Measurements from ENCODE around the gene SPEF1. TPM values are rescaled to one million over a fixed set of nuclear protein-coding genes. Genes with fewer than 3 reads are reported as not detected.

Gene SPEF1
- total and polyA plus RNA-seq, 10 of the 15 experiments (the other 5 are each of a cell fraction or from before 2014, with no cell fraction given) = 0.12 TPM; not detected in 9

GRCh38 chr20:3795511-3796468 is 14.5 kb upstream of the SPEF1 start, which contains the start of gene CDC25B (continued):
- TF ChIP-seq PKNOX1 (IDR thresholded peaks at IDR 0.05) = peak; percentile 49
- TF ChIP-seq, protein P1, sequence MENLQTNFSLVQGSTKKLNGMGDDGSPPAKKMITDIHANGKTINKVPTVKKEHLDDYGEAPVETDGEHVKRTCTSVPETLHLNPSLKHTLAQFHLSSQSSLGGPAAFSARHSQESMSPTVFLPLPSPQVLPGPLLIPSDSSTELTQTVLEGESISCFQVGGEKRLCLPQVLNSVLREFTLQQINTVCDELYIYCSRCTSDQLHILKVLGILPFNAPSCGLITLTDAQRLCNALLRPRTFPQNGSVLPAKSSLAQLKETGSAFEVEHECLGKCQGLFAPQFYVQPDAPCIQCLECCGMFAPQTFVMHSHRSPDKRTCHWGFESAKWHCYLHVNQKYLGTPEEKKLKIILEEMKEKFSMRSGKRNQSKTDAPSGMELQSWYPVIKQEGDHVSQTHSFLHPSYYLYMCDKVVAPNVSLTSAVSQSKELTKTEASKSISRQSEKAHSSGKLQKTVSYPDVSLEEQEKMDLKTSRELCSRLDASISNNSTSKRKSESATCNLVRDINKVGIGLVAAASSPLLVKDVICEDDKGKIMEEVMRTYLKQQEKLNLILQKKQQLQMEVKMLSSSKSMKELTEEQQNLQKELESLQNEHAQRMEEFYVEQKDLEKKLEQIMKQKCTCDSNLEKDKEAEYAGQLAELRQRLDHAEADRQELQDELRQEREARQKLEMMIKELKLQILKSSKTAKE (IDR thresholded peaks at IDR 0.05; ENCODE audit: low read depth, poor library complexity, severe bottlenecking) = no peak
- TF ChIP-seq, protein P2, sequence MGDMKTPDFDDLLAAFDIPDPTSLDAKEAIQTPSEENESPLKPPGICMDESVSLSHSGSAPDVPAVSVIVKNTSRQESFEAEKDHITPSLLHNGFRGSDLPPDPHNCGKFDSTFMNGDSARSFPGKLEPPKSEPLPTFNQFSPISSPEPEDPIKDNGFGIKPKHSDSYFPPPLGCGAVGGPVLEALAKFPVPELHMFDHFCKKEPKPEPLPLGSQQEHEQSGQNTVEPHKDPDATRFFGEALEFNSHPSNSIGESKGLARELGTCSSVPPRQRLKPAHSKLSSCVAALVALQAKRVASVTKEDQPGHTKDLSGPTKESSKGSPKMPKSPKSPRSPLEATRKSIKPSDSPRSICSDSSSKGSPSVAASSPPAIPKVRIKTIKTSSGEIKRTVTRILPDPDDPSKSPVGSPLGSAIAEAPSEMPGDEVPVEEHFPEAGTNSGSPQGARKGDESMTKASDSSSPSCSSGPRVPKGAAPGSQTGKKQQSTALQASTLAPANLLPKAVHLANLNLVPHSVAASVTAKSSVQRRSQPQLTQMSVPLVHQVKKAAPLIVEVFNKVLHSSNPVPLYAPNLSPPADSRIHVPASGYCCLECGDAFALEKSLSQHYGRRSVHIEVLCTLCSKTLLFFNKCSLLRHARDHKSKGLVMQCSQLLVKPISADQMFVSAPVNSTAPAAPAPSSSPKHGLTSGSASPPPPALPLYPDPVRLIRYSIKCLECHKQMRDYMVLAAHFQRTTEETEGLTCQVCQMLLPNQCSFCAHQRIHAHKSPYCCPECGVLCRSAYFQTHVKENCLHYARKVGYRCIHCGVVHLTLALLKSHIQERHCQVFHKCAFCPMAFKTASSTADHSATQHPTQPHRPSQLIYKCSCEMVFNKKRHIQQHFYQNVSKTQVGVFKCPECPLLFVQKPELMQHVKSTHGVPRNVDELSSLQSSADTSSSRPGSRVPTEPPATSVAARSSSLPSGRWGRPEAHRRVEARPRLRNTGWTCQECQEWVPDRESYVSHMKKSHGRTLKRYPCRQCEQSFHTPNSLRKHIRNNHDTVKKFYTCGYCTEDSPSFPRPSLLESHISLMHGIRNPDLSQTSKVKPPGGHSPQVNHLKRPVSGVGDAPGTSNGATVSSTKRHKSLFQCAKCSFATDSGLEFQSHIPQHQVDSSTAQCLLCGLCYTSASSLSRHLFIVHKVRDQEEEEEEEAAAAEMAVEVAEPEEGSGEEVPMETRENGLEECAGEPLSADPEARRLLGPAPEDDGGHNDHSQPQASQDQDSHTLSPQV (IDR thresholded peaks at IDR 0.05) = no peak
- peak; percentile 72; the same call in 1 of the 2 replicates for TF ChIP-seq CBFB (IDR thresholded peaks at IDR 0.05; ENCODE audit: low read depth)
- TF ChIP-seq NR2C1 (IDR thresholded peaks at IDR 0.05) = no peak
- TF ChIP-seq RCOR1 (conservative IDR thresholded peaks at IDR 0.05; ENCODE audit: low read depth, low read length) = 0 out of 2 replicates have a peak, but pooled peaks have one; percentile 23
- TF ChIP-seq ZNF24 (IDR thresholded peaks at IDR 0.05) = peak; percentile 96
- TF ChIP-seq ZNF207 (IDR thresholded peaks at IDR 0.05; ENCODE audit: borderline replicate concordance) = peak; percentile 77; the same call in 1 of the 2 replicates
- TF ChIP-seq CREM (IDR thresholded peaks at IDR 0.05; ENCODE audit: low read depth) = peak; percentile 10; the same call in 1 of the 2 replicates
- TF ChIP-seq HDGF (IDR thresholded peaks at IDR 0.05) = peak; percentile 21; the same call in 1 of the 2 replicates
- TF ChIP-seq LARP7 (IDR thresholded peaks at IDR 0.05) = peak; percentile 72; the same call in 1 of the 2 replicates
- peak; percentile 80 for TF ChIP-seq DPF2 (IDR thresholded peaks at IDR 0.05)
- peak; percentile 83; the same call in 1 of the 2 replicates for TF ChIP-seq PAX5 (IDR thresholded peaks at IDR 0.05; ENCODE audit: borderline replicate concordance, low read depth, low read length)
- TF ChIP-seq EGR1 (IDR thresholded peaks at IDR 0.05; ENCODE audit: borderline replicate concordance in 1 of 2, low read depth in 2 of 2, low read length in 2 of 2) = peak in 1 of 2 experiments; percentile 86; a peak in 2 of 3 replicates
- TF ChIP-seq MTA2 (IDR thresholded peaks at IDR 0.05; ENCODE audit: low read depth) = peak; percentile 57; the same call in 1 of the 2 replicates
- TF ChIP-seq, protein P3, sequence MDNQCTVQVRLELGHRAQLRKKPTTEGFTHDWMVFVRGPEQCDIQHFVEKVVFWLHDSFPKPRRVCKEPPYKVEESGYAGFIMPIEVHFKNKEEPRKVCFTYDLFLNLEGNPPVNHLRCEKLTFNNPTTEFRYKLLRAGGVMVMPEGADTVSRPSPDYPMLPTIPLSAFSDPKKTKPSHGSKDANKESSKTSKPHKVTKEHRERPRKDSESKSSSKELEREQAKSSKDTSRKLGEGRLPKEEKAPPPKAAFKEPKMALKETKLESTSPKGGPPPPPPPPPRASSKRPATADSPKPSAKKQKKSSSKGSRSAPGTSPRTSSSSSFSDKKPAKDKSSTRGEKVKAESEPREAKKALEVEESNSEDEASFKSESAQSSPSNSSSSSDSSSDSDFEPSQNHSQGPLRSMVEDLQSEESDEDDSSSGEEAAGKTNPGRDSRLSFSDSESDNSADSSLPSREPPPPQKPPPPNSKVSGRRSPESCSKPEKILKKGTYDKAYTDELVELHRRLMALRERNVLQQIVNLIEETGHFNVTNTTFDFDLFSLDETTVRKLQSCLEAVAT (IDR thresholded peaks at IDR 0.05) = peak; percentile 63
- TF ChIP-seq IKZF1 (conservative IDR thresholded peaks at IDR 0.05) = peak; percentile 94
- peak; percentile 20 to 77; a peak in 3 of 4 replicates for TF ChIP-seq BHLHE40 (IDR thresholded peaks at IDR 0.05; ENCODE audit: borderline replicate concordance in 1 of 2, low read depth in 2 of 2, low read length in 1 of 2)
- TF ChIP-seq SPI1 (IDR thresholded peaks at IDR 0.05; ENCODE audit: borderline replicate concordance, insufficient read depth, low read depth, low read length) = 0 out of 2 replicates have a peak, but pooled peaks have one; percentile 17
- peak; percentile 85 for TF ChIP-seq SIN3A (IDR thresholded peaks at IDR 0.05; ENCODE audit: low read depth, low read length)
